Activated gamma-delta T cell (primary cell): ENCODE results near the gene LAMB1.

Source experiments
- DNase-seq: peaks from one replicate; lab custom pipeline; 2025; lab: John Stamatoyannopoulos, UW

Gene LAMB1

GRCh38 chr7:108017776-108018151, 14.8 kb upstream of the LAMB1 start:
- no peak for DNase-seq

- no peak for DNase-seq
Measured at GRCh38 chr7:108016841-108017775, 14.1 kb upstream of the LAMB1 start.

GRCh38 chr7:108015740-108016139, 12.8 kb upstream of the LAMB1 start:
- DNase-seq = no peak

- no peak for DNase-seq
Measured at GRCh38 chr7:108014747-108015682, 12.1 kb upstream of the LAMB1 start.

- no peak for DNase-seq
Measured at GRCh38 chr7:108014215-108014614, 11.3 kb upstream of the LAMB1 start.

- no peak for DNase-seq
Measured at GRCh38 chr7:108012499-108013430, 9.8 kb upstream of the LAMB1 start.

GRCh38 chr7:108010377-108010776, 7.4 kb upstream of the LAMB1 start:
- DNase-seq = no peak

GRCh38 chr7:108009873-108010272, 6.9 kb upstream of the LAMB1 start:
- DNase-seq = no peak

- DNase-seq = no peak
Measured at GRCh38 chr7:108008827-108009226, 5.9 kb upstream of the LAMB1 start.

GRCh38 chr7:108008240-108008639, 5.3 kb upstream of the LAMB1 start:
- DNase-seq = no peak

- no peak for DNase-seq
Measured at GRCh38 chr7:108007762-108008161, 4.8 kb upstream of the LAMB1 start.

- no peak for DNase-seq
Measured at GRCh38 chr7:108007261-108007660, 4.3 kb upstream of the LAMB1 start.

GRCh38 chr7:108004220-108005142, 1.5 kb upstream of the LAMB1 start:
- no peak for DNase-seq

GRCh38 chr7:108003599-108003935, 606 bp upstream of the LAMB1 start:
- no peak for DNase-seq

- DNase-seq = no peak
Measured at GRCh38 chr7:108001764-108002725, 916 bp downstream of the LAMB1 start.

GRCh38 chr7:108000875-108001763, 1.8 kb downstream of the LAMB1 start:
- no peak for DNase-seq

- no peak for DNase-seq
Measured at GRCh38 chr7:107999779-108000560, 3.0 kb downstream of the LAMB1 start.
